BLaER1 (cell line): ENCODE results near the gene AGMO.

Experiments used
- H3K27ac ChIP-seq: shearing (Covaris generic); formaldehyde crosslinking; 2 replicates; pipeline ENCODE4 v1.8.1; 2022
- H3K27me3 ChIP-seq: shearing (Covaris generic); formaldehyde crosslinking; 2 replicates; pipeline ENCODE4 v1.8.1; 2022
- H3K36me3 ChIP-seq: shearing (Covaris generic); formaldehyde crosslinking; 2 replicates; pipeline ENCODE4 v1.8.1; 2022
- H3K4me1 ChIP-seq: shearing (Covaris generic); formaldehyde crosslinking; 2 replicates; pipeline ENCODE4 v1.8.1; 2022
- H3K4me2 ChIP-seq: shearing (Covaris generic); formaldehyde crosslinking; 2 replicates; pipeline ENCODE4 v1.8.1; 2022
- H3K4me3 ChIP-seq: shearing (Covaris generic); formaldehyde crosslinking; 2 replicates; pipeline ENCODE4 v1.8.1; 2022
- H3K9ac ChIP-seq: shearing (Covaris generic); formaldehyde crosslinking; 2 replicates; pipeline ENCODE4 v1.8.1; 2022
- H3K9me3 ChIP-seq: shearing (Covaris generic); formaldehyde crosslinking; 2 replicates; pipeline ENCODE4 v1.8.1; 2022
- H4K20me1 ChIP-seq: shearing (Covaris generic); formaldehyde crosslinking; 2 replicates; pipeline ENCODE4 v1.8.1; 2022
- Cebpa-rat ChIP-seq: shearing (Covaris generic); IDR thresholded peaks from 2 replicates; pipeline ENCODE4 v1.8.1; 2022

The AGMO gene

GRCh38 chr7:15219758-15220157, 342.1 kb downstream of the AGMO start:
- Histone ChIP-seq H3K9me3 (no peaks in the 10 kb centered on the region), H3K4me2 (no peak overlapping the region), H3K4me3 (no peak overlapping the region), H3K27ac (no peak overlapping the region), H3K27me3 (no peaks in the 10 kb centered on the region), H3K9ac (no peak overlapping the region), H3K4me1 (no peaks in the 10 kb centered on the region), H3K36me3 (no peaks in the 10 kb centered on the region), H4K20me1 (no peaks in the 10 kb centered on the region)
- TF ChIP-seq Cebpa-rat, result no peak

GRCh38 chr7:15218261-15218660, 343.6 kb downstream of the AGMO start:
- Histone ChIP-seq H4K20me1 (no peaks in the 10 kb centered on the region), H3K9me3 (no peaks in the 10 kb centered on the region), H3K27ac (no peak overlapping the region), H3K27me3 (no peaks in the 10 kb centered on the region), H3K9ac (no peak overlapping the region), H3K4me3 (no peak overlapping the region), H3K4me1 (no peaks in the 10 kb centered on the region), H3K4me2 (no peak overlapping the region), H3K36me3 (no peaks in the 10 kb centered on the region)
- TF ChIP-seq Cebpa-rat, result no peak

GRCh38 chr7:15215616-15216015, 346.2 kb downstream of the AGMO start:
- no peak for TF ChIP-seq Cebpa-rat
- no peaks in the 10 kb centered on the region for H3K27me3 ChIP-seq
- H3K4me1 ChIP-seq, result no peaks in the 10 kb centered on the region
- no peak overlapping the region for H3K27ac ChIP-seq
- H4K20me1 ChIP-seq, result no peaks in the 10 kb centered on the region
- no peak overlapping the region for H3K9ac ChIP-seq
- no peak overlapping the region for H3K4me2 ChIP-seq
- H3K36me3 ChIP-seq, result no peaks in the 10 kb centered on the region
- no peak overlapping the region for H3K4me3 ChIP-seq
- no peaks in the 10 kb centered on the region for H3K9me3 ChIP-seq

- Histone ChIP-seq H3K4me3 (no peak overlapping the region), H3K4me1 (no peaks in the 10 kb centered on the region), H3K27me3 (no peaks in the 10 kb centered on the region), H3K4me2 (no peak overlapping the region), H3K9me3 (no peaks in the 10 kb centered on the region), H3K36me3 (no peaks in the 10 kb centered on the region), H3K9ac (no peak overlapping the region), H3K27ac (no peak overlapping the region), H4K20me1 (no peaks in the 10 kb centered on the region)
- no peak for TF ChIP-seq Cebpa-rat
Measured at GRCh38 chr7:15214976-15215375, 346.8 kb downstream of the AGMO start.

GRCh38 chr7:15213093-15213492, 348.7 kb downstream of the AGMO start:
- no peak overlapping the region for H3K27ac ChIP-seq
- H3K36me3 ChIP-seq, result no peaks in the 10 kb centered on the region
- H3K4me3 ChIP-seq, result no peak overlapping the region
- no peaks in the 10 kb centered on the region for H3K27me3 ChIP-seq
- no peaks in the 10 kb centered on the region for H3K9me3 ChIP-seq
- no peak for TF ChIP-seq Cebpa-rat
- H3K9ac ChIP-seq, result no peak overlapping the region
- H3K4me1 ChIP-seq, result no peaks in the 10 kb centered on the region
- no peaks in the 10 kb centered on the region for H4K20me1 ChIP-seq
- no peak overlapping the region for H3K4me2 ChIP-seq

GRCh38 chr7:15209429-15209828, 352.4 kb downstream of the AGMO start:
- TF ChIP-seq Cebpa-rat, result no peak
- Histone ChIP-seq H3K36me3 (no peaks in the 10 kb centered on the region), H3K9ac (no peak overlapping the region), H3K27ac (no peak overlapping the region), H4K20me1 (no peaks in the 10 kb centered on the region), H3K9me3 (no peaks in the 10 kb centered on the region), H3K27me3 (no peaks in the 10 kb centered on the region), H3K4me2 (no peak overlapping the region), H3K4me1 (no peaks in the 10 kb centered on the region), H3K4me3 (no peak overlapping the region)

GRCh38 chr7:15204421-15204820, 357.4 kb downstream of the AGMO start:
- no peak overlapping the region for H3K4me3 ChIP-seq
- TF ChIP-seq Cebpa-rat, result no peak
- H3K36me3 ChIP-seq, result no peaks in the 10 kb centered on the region
- no peak overlapping the region for H3K9ac ChIP-seq
- H3K27ac ChIP-seq, result no peak overlapping the region
- H3K4me1 ChIP-seq, result no peaks in the 10 kb centered on the region
- no peak overlapping the region for H3K4me2 ChIP-seq
- no peaks in the 10 kb centered on the region for H3K27me3 ChIP-seq
- no peaks in the 10 kb centered on the region for H4K20me1 ChIP-seq
- no peaks in the 10 kb centered on the region for H3K9me3 ChIP-seq

- TF ChIP-seq Cebpa-rat, result no peak
- Histone ChIP-seq H3K27ac (no peak overlapping the region), H3K4me1 (no peaks in the 10 kb centered on the region), H3K9me3 (no peaks in the 10 kb centered on the region), H3K4me2 (no peak overlapping the region), H3K36me3 (no peaks in the 10 kb centered on the region), H4K20me1 (no peaks in the 10 kb centered on the region), H3K27me3 (no peaks in the 10 kb centered on the region), H3K4me3 (no peak overlapping the region), H3K9ac (no peak overlapping the region)
Measured at GRCh38 chr7:15199482-15199881, 362.3 kb downstream of the AGMO start.

- H4K20me1 ChIP-seq, result no peaks in the 10 kb centered on the region
- no peaks in the 10 kb centered on the region for H3K27me3 ChIP-seq
- TF ChIP-seq Cebpa-rat, result no peak
- no peak overlapping the region for H3K4me3 ChIP-seq
- H3K9me3 ChIP-seq, result no peaks in the 10 kb centered on the region
- no peaks in the 10 kb centered on the region for H3K4me1 ChIP-seq
- H3K4me2 ChIP-seq, result no peak overlapping the region
- no peak overlapping the region for H3K27ac ChIP-seq
- H3K36me3 ChIP-seq, result no peaks in the 10 kb centered on the region
- H3K9ac ChIP-seq, result no peak overlapping the region
Measured at GRCh38 chr7:15197042-15197977, 364.5 kb downstream of the AGMO start.

- Histone ChIP-seq H3K4me1 (no peaks in the 10 kb centered on the region), H3K9ac (no peak overlapping the region), H3K4me3 (no peak overlapping the region), H3K9me3 (no peaks in the 10 kb centered on the region), H3K4me2 (no peak overlapping the region), H3K27me3 (no peaks in the 10 kb centered on the region), H3K36me3 (no peaks in the 10 kb centered on the region), H3K27ac (no peak overlapping the region), H4K20me1 (no peaks in the 10 kb centered on the region)
- TF ChIP-seq Cebpa-rat, result no peak
Measured at GRCh38 chr7:15178065-15178464, 383.8 kb downstream of the AGMO start.
